PFSK-1 (cell line): Measurements from ENCODE around the gene THSD4.

Experiments used
- FOXP2 ChIP-seq: optimal IDR thresholded peaks from 2 replicates; pipeline ENCODE3; 2011; ENCODE audit warnings: borderline replicate concordance, control low read depth, inconsistent platforms; ENCODE audit not compliant: insufficient read depth; ENCODE audit errors: extremely low read length, extremely low read depth
- POLR2AphosphoS5 ChIP-seq: IDR thresholded peaks from 2 replicates; pipeline ENCODE4 v1.6.1; 2012; ENCODE audit warnings: low read depth, mild to moderate bottlenecking, control low read depth, low read length, moderate library complexity
- SIN3A ChIP-seq: IDR thresholded peaks from 2 replicates; pipeline ENCODE4 v1.6.1; 2012; ENCODE audit warnings: mild to moderate bottlenecking, low read length, moderate library complexity, borderline replicate concordance; ENCODE audit not compliant: insufficient read depth
- TAF1 ChIP-seq: IDR thresholded peaks from 2 replicates; pipeline ENCODE4 v1.6.1; 2012; ENCODE audit warnings: low read length, control low read depth, borderline replicate concordance; ENCODE audit not compliant: insufficient read depth
- TF ChIP-seq, protein P1 (sequence below), 2 experiments: IDR thresholded peaks; 2 replicates each; pipeline versions ENCODE4 v1.6.1 to v1.8.0; 2011 to 2012; ENCODE audit warnings: low read depth in 2 of 2, low read length in 2 of 2, control low read depth in 1 of 2, inconsistent platforms in 1 of 2, mild to moderate bottlenecking in 1 of 2, moderate library complexity in 1 of 2; ENCODE audit not compliant: insufficient read depth in 1 of 2

The THSD4 gene

GRCh38 chr15:71807691-71808091 is 692.4 kb downstream of the THSD4 start:
- no peak for TF ChIP-seq SIN3A
- no peak for TF ChIP-seq TAF1
- TF ChIP-seq POLR2AphosphoS5: no peak
- TF ChIP-seq, protein P1, sequence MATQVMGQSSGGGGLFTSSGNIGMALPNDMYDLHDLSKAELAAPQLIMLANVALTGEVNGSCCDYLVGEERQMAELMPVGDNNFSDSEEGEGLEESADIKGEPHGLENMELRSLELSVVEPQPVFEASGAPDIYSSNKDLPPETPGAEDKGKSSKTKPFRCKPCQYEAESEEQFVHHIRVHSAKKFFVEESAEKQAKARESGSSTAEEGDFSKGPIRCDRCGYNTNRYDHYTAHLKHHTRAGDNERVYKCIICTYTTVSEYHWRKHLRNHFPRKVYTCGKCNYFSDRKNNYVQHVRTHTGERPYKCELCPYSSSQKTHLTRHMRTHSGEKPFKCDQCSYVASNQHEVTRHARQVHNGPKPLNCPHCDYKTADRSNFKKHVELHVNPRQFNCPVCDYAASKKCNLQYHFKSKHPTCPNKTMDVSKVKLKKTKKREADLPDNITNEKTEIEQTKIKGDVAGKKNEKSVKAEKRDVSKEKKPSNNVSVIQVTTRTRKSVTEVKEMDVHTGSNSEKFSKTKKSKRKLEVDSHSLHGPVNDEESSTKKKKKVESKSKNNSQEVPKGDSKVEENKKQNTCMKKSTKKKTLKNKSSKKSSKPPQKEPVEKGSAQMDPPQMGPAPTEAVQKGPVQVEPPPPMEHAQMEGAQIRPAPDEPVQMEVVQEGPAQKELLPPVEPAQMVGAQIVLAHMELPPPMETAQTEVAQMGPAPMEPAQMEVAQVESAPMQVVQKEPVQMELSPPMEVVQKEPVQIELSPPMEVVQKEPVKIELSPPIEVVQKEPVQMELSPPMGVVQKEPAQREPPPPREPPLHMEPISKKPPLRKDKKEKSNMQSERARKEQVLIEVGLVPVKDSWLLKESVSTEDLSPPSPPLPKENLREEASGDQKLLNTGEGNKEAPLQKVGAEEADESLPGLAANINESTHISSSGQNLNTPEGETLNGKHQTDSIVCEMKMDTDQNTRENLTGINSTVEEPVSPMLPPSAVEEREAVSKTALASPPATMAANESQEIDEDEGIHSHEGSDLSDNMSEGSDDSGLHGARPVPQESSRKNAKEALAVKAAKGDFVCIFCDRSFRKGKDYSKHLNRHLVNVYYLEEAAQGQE (IDR thresholded peaks at IDR 0.05; ENCODE audit: insufficient read depth in 1 of 2, low read depth in 2 of 2, low read length in 2 of 2): no peak
- TF ChIP-seq FOXP2: no peak

DNA sequence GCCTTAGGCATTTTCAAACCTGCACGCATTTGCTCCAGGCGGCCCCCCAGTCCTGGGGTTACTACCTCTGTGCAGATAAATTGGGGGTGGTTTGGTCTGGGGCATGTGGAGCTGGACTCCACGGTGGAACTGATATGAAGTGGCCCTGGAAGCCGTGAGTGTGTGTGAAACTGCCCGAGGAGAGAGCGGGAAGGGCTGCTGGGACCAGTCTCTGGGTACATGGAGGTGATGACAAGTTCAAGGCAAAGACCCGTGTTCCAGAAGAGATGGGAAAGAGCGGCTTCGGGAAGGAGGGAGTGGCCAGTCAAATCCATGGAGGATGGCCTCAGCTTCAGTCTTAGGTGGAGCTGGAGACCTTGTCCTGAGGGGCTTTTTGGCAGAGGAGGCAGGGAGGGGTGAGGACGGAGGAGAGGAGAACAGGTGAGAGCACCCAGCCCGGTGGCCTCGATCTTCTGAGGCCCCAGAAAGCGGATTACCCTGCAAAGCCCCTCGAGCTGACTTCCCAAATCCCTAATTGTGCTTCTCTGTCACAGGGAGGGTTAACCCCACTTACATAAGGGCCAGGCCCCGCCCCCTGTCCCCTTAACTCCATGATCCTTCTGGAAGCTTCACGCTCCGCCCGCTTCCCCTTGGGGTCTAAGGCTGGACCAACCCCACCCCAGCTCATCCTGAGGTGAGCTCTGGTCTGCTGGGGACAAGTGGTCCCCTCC is 693.2 kb downstream of the THSD4 start:
- TF ChIP-seq TAF1 (no peak), FOXP2 (no peak), SIN3A (no peak), POLR2AphosphoS5 (no peak)
- TF ChIP-seq, protein P1 (IDR thresholded peaks at IDR 0.05; ENCODE audit: insufficient read depth in 1 of 2, low read depth in 2 of 2, low read length in 2 of 2): no peak

GRCh38 chr15:71809346-71809745 is 694.1 kb downstream of the THSD4 start:
- TF ChIP-seq FOXP2: no peak
- TF ChIP-seq, protein P1 (IDR thresholded peaks at IDR 0.05; ENCODE audit: insufficient read depth in 1 of 2, low read depth in 2 of 2, low read length in 2 of 2): no peak
- TF ChIP-seq TAF1: no peak
- TF ChIP-seq SIN3A: no peak
- no peak for TF ChIP-seq POLR2AphosphoS5

DNA sequence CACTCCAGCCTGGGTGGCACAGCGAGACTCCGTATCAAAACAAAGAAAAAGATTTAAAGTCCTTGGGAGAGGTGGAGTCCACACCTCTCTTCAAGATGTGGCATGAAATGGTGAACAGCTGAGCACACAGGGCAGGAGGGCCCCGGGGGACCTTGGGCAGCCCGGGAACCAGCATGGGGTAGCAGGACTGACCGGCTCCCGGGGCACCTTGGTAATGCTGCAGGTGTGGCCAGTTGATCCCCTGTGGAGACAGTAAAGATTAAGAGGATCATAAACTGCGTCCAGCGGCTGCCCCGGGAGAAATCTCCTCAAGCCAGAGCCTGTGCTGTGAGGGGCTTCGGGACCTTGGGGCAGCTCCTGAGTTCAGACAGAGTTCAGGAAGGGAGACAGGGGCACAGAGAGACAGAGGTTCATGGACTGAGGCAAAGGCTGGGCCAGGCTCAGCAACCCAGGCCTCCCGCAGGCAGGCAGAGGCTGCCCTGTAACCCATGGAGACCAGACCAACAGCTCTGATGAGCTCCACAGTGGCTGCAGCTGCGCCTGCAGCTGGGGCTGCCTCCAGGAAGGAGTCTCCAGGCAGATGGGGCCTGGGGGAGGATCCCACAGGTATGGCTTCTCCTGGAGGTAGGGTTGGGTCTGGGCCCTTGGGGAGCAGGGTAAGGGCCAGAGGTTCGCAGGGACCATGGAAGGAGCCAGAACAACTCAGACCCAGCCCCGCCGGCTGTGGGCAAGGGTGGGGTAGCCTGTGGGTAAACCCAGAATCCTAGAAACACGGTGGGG is 695.2 kb downstream of the THSD4 start, which contains the start of gene NR2E3:
NR2E3 (plus strand) TSS at position 299 of the 780 bp plus-strand sequence; CDS start at position 489, 190 bp downstream.
- TF ChIP-seq SIN3A (no peak), POLR2AphosphoS5 (no peak), FOXP2 (no peak), TAF1 (no peak)
- TF ChIP-seq, protein P1 (IDR thresholded peaks at IDR 0.05; ENCODE audit: insufficient read depth in 1 of 2, low read depth in 2 of 2, low read length in 2 of 2): no peak
